Activated CD4-positive, alpha-beta T cell treated with anti-CD3 and anti-CD28 coated beads for 1 hour (primary cell): ENCODE results near the gene PDLIM4.

Source experiments
- DNase-seq: peaks from one replicate; pipeline ENCODE4 v3.0.0-alpha.2; 2020

The PDLIM4 gene

GRCh38 chr5:132254321-132254977, 3.0 kb upstream of the PDLIM4 start:
- DNase-seq, result no peak

- DNase-seq, result no peak
These were observed 1.3 kb upstream of the PDLIM4 start for GRCh38 chr5:132256086-132256782.

- DNase-seq, result no peak
These were observed 739 bp upstream of the PDLIM4 start for GRCh38 chr5:132256783-132257130.

- no peak for DNase-seq
These were observed 889 bp downstream of the PDLIM4 start for GRCh38 chr5:132258102-132259068.

- no peak for DNase-seq
These were observed 1.8 kb downstream of the PDLIM4 start for GRCh38 chr5:132259069-132259851.

GRCh38 chr5:132260051-132260450, 2.6 kb downstream of the PDLIM4 start:
- no peak for DNase-seq

GRCh38 chr5:132260714-132261551, 3.4 kb downstream of the PDLIM4 start:
- DNase-seq, result no peak

- no peak for DNase-seq
These were observed 4.7 kb downstream of the PDLIM4 start for GRCh38 chr5:132261881-132262845.

- DNase-seq, result no peak
These were observed 5.5 kb downstream of the PDLIM4 start for GRCh38 chr5:132262882-132263547.

GRCh38 chr5:132263548-132264261, 6.2 kb downstream of the PDLIM4 start:
- DNase-seq, result no peak

GRCh38 chr5:132264546-132265335, 7.2 kb downstream of the PDLIM4 start:
- DNase-seq, result no peak

GRCh38 chr5:132265336-132266030, 8.0 kb downstream of the PDLIM4 start:
- no peak for DNase-seq

GRCh38 chr5:132266031-132266835, 8.7 kb downstream of the PDLIM4 start:
- no peak for DNase-seq

- no peak for DNase-seq
These were observed 9.3 kb downstream of the PDLIM4 start for GRCh38 chr5:132266836-132267160.

GRCh38 chr5:132267166-132267739, 9.8 kb downstream of the PDLIM4 start:
- DNase-seq, result no peak

- no peak for DNase-seq
These were observed 10.7 kb downstream of the PDLIM4 start for GRCh38 chr5:132267931-132268768.
